Suprapubic skin (tissue), 4 donors: ENCODE measurements around the gene CHIA.

Source experiments
- CTCF ChIP-seq, 2 donors: fragments of 200-600 bp in 1 of 2; fragments of 450-650 bp in 1 of 2; sonication (generic) in 1 of 2; IDR thresholded peaks; one replicate each; pipeline ENCODE4 v1.5.1; 2016 to 2019; ENCODE audit warnings: antibody characterized with exemption in 2 of 2, mild to moderate bottlenecking in 1 of 2, moderate library complexity in 1 of 2
- EP300 ChIP-seq: sonication (generic); formaldehyde crosslinking; IDR thresholded peaks from one replicate; pipeline ENCODE4 v1.6.1; 2017; ENCODE audit warnings: antibody characterized with exemption
- POLR2A ChIP-seq, 2 donors: fragments of 450-650 bp; IDR thresholded peaks; one replicate each; pipeline ENCODE4 v1.6.1; 2017; ENCODE audit warnings: antibody characterized with exemption in 2 of 2, mild to moderate bottlenecking in 2 of 2, moderate library complexity in 2 of 2
- POLR2AphosphoS5 ChIP-seq, 3 donors: sonication (generic); formaldehyde crosslinking; IDR thresholded peaks; one replicate each; pipeline ENCODE4 v1.6.1; 2017; ENCODE audit warnings: antibody characterized with exemption in 3 of 3

- TF ChIP-seq POLR2AphosphoS5 (IDR thresholded peaks at IDR 0.05) (no peak), CTCF (IDR thresholded peaks at IDR 0.05) (no peak), EP300 (no peak), POLR2A (IDR thresholded peaks at IDR 0.05) (no peak)
Observed at GRCh38 chr1:111289371-111289770, 1.3 kb upstream of the CHIA start.
